CD4-positive, alpha-beta T cell treated with Interleukin-17A for 4 hours (primary cell): ENCODE measurements around the gene SFXN2.
"Not testable (repeated sequence)": the region's sequence is repeated elsewhere in the genome, so short reads cannot be mapped to it uniquely, and the experiment has no call there.

ENCODE experiments used
- DNase-seq: peaks from one replicate; pipeline ENCODE4 v3.0.0-alpha.2; 2020; ENCODE audit warnings: mixed read lengths

SFXN2 gene, protein sequence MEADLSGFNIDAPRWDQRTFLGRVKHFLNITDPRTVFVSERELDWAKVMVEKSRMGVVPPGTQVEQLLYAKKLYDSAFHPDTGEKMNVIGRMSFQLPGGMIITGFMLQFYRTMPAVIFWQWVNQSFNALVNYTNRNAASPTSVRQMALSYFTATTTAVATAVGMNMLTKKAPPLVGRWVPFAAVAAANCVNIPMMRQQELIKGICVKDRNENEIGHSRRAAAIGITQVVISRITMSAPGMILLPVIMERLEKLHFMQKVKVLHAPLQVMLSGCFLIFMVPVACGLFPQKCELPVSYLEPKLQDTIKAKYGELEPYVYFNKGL

DNA sequence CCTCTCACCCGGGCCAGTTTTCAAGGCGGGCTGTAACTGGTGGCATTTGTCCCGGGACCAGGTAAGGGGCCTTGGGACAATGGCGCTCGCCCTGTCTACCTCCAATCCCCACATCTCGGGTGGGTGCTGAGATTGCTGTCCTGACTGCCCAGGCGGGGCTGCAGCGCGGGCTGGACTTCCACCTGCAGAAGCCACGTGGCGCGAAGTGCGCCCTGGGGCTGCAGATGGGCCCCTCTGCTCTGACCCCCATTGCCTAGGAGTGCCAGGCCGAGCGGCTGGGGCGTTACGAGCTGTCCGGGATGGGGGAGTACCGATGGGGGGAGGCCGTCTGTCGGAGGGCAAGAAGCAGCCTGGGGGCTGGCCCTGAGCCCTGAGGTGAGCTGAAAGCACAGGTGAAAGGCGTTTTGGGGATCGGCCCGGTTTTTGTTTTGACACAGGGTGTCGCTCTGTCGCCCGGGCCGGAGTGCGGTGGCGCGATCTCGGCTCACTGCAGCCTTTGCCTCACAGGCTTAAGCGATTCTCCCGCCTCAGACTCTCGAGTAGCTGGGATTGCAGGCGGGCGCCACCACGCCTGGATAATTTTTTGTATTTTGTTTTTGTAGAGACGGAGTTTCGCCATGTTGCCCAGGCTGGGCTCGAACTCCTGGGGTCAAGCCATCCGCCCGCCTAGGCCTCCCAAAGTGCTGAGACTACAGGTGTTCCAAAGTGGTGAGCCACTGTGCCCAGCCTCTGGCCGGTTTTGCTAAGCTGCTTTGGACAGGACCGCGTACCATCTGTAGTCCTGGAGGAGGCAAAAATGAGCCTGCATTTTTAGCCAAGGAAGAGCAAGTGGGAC lies at the start of gene SFXN2:
Gene SFXN2 (plus strand): TSS at position 16 of the 835 bp plus-strand sequence. CDS start 12,001 bp downstream, outside the sequence.
- peak; percentile 64 for DNase-seq

GRCh38 chr10:102665904-102666509 lies 48.4 kb upstream of the SFXN2 start:
- DNase-seq: no peak

- DNase-seq: not testable (repeated sequence)
These were observed 47.0 kb upstream of the SFXN2 start for GRCh38 chr10:102667411-102667810.

GRCh38 chr10:102668326-102669107 lies 45.9 kb upstream of the SFXN2 start:
- no peak for DNase-seq

GRCh38 chr10:102669206-102670064 lies 45.0 kb upstream of the SFXN2 start:
- peak; percentile 38 for DNase-seq

- no peak for DNase-seq
These were observed 44.3 kb upstream of the SFXN2 start for GRCh38 chr10:102670065-102670670.

- DNase-seq: no peak
These were observed 43.5 kb upstream of the SFXN2 start for GRCh38 chr10:102670871-102671434.

DNA sequence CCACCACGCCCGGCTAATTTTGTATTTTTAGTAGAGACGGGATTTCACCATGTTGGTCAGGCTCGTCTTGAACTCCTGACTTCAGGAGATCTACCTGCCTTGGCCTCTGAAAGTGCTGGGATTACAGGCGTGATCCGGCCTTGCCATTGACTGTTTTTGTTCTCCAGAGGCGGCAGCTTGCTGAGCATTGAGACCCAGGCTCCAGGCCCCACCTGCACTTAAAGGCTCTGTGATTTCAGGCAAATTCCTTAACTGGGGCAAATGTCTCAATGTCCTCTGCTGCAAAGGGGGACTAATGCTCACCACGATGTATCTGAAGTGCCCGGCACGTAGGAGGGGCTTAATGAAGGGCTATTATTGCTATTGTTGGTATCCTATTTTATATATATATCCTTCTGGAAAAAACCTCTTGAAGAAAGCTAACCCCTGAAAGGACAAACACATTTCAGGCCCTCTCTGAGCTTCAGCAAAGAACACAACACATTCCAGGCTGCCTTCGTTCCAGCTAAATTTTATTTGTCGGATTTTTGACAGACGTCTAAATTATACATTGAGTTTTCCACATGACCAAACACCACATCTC lies 41.1 kb upstream of the SFXN2 start:
- DNase-seq: no peak

DNA sequence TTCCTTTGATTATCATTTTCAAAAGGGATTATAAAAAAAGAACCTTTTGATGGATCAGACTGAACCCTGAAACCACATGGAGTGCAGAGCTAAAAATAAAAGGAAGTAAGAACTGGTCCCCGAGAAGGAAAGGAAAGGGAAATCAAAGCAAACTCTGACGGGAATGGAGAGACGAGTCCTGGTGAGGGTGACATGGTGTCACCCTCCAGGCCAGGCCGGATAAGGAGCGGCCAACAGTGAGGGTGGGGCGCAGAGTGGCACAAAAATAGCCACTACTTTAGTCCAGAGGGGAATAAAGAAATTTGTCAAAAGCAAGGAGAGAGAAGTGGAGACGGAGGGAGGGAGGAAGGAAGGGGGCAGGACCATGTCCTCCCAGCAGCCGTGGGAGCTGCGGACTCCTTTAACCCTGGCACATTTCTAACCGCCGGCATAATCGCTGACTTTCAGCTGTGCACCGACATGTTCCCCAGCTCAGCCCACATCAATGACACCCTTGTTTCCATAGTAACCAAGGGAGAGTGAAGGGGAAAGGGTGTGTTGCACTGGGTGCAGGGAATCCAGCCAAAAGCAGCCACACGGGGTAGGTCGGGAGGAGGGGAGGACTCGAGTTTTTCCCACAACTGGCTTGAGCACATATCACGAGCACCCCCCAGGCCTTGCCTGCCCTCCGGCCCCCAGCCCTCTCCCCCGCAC lies 40.5 kb upstream of the SFXN2 start:
- peak; percentile 80 for DNase-seq

DNA sequence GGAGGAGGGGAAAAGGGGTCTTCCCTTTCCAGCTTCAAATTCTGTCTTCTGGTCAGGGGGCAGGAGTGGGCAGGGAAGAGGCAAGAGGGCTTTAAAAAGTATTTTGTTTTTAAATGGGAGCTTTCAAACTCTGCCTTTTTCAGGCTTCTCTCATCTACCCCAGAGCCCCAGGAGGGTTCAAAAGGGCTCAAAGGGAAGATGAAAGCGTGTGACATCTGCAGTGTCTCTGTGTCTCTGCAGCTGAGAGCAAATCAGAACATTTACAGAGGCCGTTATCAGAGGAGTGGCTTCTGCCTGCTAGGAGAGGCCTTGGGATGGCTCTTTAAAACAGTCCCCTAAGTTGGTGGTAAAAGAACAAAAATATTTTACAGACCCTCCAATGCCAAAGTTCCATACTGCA lies 39.9 kb upstream of the SFXN2 start:
- peak; percentile 57 for DNase-seq

DNA sequence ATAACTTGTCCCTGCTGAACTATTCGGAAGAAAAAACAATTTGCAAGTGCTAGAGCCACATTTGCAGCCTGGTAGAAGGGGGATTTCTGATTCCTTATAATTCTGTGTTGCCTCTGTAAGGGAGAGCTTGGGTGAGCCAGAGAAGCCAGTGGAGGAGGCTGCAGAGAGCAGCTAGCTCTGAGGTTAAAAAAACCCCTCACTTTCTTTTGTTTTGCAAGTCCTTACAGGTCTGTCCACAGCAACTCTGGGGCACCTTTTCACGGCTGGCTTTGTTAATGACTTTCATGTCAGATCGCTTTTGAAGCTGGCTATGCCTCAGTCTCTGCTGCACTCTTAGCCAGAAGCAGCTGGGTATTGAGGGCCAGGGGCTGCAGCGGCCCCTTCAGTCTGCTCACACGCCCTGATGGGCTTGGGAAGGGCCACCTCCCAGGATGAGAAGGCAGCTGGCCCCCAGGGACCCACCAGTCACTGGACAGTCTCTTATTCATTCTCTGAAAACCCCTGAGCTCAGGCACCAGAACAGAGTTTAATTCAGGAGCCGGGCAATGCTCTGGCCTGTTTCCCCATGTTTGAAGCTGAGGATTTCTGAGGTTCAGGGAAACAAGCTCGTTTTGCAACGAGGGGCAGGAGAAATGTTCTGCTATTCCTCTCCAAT lies 39.3 kb upstream of the SFXN2 start:
- DNase-seq: no peak

DNA sequence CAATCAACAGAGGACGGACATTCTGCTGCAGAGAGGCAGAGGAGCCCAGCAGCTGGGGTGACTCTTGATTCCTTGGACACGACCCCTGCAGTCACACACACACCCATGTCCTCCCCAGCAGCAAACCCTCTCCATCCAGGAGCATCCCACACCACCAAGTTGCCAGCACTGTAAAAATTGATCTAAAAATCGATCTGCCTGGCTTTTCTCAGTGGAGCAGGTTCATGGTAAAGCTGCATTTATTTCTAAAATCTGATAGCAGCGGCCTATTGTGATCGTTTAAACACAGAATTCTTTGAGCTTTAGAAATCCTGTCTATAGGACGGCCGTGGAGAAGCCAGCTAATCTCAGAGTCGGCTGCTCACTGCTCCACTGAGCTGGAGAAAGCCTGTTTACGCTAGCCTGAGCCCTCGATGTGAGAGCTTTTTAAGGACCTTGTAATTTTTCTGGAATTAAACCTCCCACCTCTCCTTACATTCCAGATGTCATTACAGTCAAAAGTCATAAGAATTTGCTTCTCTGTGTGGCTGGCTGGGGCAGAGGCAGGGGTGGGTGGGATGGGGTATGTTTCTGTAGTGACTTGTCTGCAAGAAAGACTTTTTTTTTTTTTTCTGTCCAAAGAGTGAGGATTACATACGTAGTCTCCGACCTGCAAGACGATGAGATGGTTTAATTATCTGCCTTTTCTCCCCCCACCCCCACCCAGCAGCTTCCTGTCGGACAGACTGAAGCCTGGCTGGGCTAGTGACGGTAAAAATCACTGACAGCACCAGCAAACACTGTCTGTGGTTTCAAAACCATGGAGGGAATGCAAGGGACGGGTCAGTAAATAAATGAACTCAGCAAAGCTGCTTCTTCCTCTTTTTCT lies 38.5 kb upstream of the SFXN2 start:
- DNase-seq: peak; percentile 40

DNA sequence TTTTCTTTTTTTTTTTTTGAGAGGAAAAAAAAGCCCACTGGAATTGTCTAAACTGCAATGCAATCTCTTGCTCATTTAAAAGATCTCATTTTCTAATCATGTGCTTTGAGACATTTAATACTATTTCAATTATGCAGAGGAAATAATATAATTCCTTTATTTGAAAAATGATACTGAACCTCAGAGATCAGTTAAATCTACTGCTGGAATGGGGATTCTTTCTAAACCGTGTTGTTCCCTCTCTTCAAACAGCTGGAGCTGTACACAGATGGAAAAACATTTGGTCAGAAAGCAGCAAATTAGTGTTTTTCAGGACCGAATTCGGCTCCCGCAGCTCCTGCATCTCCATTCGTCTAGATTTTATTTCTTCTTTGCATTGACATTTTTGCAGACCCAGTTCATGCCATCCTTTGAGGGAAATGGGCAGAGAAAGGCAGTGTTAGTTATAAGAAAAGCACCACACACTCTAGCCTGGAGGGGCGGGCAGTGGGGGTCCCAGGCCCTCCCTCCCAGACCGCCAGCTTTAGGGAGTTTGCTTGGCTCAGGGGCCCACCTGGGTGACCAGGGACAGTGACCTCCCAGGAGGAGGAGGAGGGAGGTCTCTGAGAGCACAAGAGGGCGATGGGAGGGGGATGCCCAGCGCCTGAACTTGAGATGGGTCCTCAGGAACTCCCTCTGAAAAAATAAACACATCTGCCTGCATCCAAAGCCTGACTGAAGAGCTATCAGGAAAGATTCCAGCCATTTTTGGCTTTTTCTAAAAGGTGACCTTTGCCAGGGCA lies 37.7 kb upstream of the SFXN2 start:
- DNase-seq: no peak

- DNase-seq: no peak
These were observed 36.9 kb upstream of the SFXN2 start for GRCh38 chr10:102677331-102678067.

DNA sequence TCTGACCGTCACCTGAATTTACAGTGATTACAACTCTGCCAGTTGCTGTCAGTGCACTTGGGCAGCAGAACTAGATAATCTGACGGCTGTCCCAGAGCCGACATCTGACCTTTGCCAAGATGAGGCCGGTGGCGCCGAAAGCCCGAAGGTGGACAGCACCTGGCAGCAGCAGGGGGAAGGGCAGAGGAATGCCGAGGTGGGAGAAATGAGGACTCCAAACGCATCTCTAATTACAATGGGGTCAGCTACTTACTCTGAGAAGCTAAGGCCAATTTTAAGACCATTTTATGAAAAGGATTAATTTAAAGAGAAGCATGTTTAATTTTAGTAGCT lies 36.4 kb upstream of the SFXN2 start:
- DNase-seq: no peak

- DNase-seq: peak; percentile 37
These were observed 35.6 kb upstream of the SFXN2 start for GRCh38 chr10:102678842-102679289.

GRCh38 chr10:102679596-102679995 lies 34.8 kb upstream of the SFXN2 start:
- DNase-seq: no peak
